Stimulated activated CD4-positive, alpha-beta T cell treated with anti-CD3 and anti-CD28 coated beads, TNF-alpha, amount 100 ng/mL, for 48 hours (primary cell): ENCODE results near the gene RASSF1.

Source experiments
- DNase-seq, 3 donors: peaks; one replicate each; pipeline ENCODE4 v3.0.0-alpha.2; 2020; ENCODE audit warnings: low read depth in 3 of 3

Gene RASSF1

GRCh38 chr3:50365842-50366220 is 25.2 kb upstream of the RASSF1 start:
- no peak for DNase-seq

GRCh38 chr3:50365080-50365841 is 24.6 kb upstream of the RASSF1 start:
- peak; percentile 88 to 95 (median 89) for DNase-seq

- no peak for DNase-seq
Observed at GRCh38 chr3:50364573-50365079, 24.0 kb upstream of the RASSF1 start.

DNA sequence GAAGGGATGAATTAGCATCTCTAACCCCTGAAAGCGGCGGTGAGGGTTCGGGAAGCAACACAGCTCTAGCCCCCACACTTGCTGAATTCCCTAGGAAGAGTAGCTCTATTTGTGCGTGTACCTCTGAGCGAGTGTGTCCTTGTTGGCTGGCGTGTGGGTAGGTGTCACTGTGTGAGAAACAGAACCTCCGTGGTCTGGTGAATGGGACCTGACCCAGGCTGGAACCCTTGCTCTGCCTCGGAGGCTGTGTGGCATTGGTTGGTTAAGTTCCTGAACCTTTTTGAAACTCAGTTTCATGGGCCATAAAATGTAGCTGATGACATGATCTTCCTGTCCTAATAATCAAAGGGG is 19.1 kb upstream of the RASSF1 start:
- no peak for DNase-seq

DNA sequence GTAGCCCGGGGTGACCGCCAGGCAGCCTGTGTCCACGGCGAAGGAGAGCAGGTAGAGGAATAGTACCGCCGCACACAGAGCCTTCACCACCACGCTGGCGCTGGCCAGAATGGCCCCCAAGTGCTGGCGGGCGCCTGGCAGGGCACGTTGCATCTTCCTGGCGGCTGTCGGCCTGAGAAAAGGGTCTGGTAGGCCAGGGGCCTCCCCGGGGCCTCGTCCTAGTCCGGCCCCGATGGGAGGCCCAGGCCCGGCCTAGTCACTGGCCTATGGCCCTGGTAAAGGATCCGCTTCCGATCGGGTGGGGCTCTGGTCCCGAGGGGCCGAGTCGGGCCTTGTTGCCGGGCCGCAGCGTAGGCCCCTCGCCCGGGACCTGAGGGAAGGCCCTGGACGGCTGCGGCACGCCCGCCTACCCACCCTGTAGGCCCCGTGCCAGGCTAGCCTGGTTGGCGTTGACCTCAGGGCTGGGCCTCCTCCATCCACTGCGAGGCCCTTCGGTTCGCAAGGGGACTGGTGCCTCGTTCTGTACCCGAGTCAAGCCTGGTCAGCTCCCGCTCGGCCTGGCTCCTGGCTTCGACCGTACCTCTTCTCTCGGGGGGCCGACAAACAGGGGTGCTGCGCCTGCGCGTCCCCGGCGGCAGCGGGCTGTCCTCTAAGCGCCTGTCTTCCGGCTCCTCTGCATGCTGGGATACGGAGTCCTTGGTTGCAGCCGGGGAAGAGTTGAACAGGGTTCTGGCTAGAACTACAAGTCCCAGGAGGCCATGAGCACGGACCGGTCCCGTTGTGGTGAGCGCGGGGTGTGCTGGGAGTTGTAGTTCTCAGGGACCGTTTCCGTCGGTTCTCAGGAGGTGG is 18.5 kb upstream of the RASSF1 start, which contains the start of gene TMEM115:
Gene TMEM115 (minus strand): TSS at position 611 of the 849 bp plus-strand sequence. CDS start 458 bp downstream, at position 153.
- peak; percentile 88 to 94 (median 94) for DNase-seq

- no peak for DNase-seq
Observed at GRCh38 chr3:50358355-50358910, 17.8 kb upstream of the RASSF1 start.

DNA sequence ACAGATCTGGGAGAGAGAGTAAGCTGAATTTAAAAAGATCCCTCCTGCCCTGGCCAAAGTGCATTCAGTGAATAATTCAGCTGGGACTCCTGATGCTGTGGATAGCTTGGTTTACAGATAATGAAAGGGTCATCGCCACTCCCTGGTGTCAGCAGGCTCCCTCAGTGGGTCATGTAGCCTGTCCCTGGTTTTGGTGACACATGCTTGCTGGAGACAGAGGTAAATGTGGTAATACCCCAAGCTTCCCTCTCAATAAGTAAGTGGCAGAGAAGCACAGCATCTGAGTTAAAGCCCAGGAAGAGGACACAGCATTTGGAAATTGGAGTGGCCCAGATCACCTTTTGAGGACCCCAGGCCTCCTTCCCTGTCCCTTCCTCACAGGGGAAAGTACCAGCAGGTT is 16.8 kb upstream of the RASSF1 start:
- DNase-seq, result no peak

- no peak for DNase-seq
Observed at GRCh38 chr3:50356553-50356952, 15.9 kb upstream of the RASSF1 start.

DNA sequence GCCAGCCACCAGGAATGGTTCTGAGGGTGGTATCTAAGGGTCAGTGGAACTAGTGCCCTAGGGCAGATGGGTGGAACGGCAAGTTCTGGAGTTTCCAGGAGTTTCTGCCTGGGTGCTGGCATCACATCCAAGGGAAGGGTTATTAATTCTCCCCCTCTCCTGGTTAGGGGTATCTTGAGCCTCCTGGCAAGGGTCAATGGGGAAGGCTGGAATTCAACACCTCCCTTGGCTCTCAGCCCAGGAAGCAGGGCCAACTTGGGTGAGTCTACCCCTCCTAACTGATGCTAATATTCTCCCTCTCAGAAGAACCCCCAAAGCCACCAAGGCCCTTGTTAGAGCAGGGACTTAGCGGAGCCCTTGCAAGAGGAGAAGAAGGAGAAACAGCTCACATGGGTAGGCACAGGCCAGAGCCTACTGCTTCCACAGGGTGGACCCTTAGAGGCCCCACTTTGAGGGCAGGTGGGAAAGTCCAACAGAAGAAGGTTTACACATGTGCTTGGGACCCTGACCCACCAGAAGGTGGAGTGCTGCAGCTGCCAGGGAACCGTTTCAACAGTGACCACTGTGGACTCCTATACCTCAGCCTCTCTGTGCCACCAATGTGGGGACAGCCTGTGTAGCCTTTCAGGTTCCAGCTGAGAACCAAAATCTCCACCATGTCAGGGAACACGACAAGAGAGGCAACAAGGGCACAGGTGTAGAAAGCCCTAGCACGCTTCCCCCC is 15.4 kb upstream of the RASSF1 start:
- no peak for DNase-seq

DNA sequence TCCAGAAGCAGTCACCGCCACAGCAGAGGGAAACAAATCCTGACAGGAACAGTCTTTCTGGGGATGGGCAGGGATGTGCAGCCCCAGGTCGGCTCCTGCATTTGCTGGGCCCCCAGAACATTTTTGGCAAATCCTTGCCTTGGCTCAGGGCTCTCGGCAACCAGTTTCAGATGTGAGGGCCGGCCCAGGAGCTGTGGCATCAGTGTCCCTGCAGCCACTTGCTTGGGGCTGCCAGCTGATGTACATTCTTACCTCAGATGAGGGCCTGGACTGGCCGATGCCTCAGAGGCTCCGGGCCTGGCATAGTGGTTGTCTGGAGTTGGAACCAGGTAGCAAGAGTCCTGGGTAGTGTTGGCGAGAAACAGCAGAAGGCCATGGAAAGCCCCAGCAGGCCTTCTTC is 14.2 kb upstream of the RASSF1 start:
- DNase-seq, result no peak

DNA sequence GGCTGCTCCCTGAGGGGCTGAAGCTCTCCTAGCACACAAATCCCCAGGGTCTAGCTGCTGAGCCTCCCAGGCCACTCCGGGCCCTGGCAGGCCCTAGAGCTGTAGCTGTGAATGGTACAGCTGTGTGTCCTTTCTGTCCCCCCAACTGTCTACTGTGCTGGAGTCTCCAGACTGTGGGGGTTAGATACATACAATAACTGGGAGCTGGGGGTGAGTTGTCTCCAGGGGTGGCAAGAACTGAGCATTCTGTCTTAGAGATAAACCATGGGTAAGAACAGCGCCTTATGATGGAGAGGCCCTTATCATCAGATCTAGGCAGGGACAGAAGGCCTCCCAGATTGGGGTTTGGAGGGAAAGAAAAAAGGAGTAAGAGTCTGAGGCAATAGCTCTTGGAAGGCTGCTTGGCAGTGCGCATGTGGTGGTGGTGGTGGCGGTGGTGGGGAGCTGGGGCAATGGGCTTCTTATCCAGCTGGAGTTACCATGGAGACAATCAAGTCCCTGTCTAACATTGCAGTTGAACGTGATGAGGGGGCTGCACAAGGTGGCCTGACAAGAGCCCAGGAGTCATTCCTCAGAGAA is 13.6 kb upstream of the RASSF1 start:
- no peak for DNase-seq

DNA sequence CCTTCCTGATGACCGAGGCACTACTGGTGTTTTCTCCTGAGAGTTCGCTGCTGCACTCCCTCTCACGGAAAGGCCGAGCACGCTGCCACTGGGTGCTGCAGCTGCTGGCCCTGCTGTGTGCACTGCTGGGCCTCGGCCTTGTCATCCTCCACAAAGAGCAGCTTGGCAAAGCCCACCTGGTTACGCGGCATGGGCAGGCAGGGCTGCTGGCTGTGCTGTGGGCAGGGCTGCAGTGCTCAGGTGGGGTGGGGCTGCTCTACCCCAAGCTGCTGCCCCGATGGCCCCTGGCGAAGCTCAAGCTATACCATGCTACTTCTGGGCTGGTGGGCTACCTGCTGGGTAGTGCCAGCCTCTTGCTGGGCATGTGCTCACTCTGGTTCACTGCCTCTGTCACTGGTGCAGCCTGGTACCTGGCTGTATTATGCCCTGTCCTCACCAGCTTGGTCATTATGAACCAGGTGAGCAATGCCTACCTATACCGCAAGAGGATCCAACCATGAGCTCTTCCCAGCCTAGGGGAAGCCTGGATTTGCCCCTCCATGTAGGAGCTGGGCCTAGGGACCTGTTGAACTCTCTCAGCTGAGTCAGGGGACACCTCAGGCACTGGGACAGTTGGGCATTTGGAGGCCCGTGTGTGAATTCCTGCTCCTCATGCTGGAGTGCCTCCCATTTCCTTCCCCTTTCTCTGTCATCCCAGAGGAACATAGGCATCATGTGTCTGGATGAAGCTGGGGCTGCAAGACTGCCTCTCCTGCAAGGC is 12.8 kb upstream of the RASSF1 start:
- DNase-seq, result no peak

DNA sequence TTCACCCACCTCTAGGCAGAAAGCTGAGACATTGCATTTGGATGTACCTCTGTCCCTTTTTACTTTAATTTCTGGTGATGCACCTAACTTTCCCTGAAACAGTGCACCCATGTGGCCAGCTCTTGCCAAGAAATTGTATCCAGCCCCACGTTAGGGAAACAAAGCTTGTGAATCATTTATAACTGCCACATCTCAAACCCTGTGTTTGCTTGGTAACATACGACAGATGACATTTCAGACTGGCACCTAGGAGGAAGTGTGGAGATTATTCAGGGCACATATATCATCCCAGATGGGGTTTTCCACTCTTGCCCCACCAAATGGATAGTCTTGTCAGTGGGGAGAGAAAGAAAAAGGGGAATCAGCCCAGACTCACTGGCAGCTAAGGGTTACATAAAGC is 12.1 kb upstream of the RASSF1 start:
- no peak for DNase-seq

DNA sequence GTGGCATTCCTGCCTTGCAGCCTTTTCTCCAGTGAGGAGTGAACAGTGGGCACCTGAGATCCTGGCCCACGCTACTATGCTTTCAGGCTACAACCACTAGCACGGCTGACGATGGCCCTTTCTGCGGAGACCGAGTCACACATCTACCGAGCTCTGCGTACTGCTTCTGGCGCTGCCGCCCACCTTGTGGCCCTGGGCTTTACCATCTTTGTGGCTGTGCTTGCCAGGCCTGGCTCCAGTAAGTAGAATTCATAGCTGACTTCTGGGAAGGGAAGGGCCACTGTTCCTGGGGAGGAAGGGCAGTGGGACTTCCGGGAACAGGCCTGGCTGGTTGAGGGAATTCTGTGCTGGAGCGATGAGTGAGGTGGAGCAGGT is 10.7 kb upstream of the RASSF1 start:
- no peak for DNase-seq

- DNase-seq, result peak; percentile 96 to 99 (median 96)
Observed at GRCh38 chr3:50350527-50351322, 10.1 kb upstream of the RASSF1 start, which contains the start of the genes CYB561D2 and NPRL2. CYB561D2 (plus strand) TSS chr3:50350862; CDS start chr3:50351434, 572 bp downstream. NPRL2 (minus strand) TSS chr3:50350775; CDS start chr3:50350652, 123 bp downstream.

- DNase-seq, result no peak
Observed at GRCh38 chr3:50350213-50350526, 9.5 kb upstream of the RASSF1 start.

DNA sequence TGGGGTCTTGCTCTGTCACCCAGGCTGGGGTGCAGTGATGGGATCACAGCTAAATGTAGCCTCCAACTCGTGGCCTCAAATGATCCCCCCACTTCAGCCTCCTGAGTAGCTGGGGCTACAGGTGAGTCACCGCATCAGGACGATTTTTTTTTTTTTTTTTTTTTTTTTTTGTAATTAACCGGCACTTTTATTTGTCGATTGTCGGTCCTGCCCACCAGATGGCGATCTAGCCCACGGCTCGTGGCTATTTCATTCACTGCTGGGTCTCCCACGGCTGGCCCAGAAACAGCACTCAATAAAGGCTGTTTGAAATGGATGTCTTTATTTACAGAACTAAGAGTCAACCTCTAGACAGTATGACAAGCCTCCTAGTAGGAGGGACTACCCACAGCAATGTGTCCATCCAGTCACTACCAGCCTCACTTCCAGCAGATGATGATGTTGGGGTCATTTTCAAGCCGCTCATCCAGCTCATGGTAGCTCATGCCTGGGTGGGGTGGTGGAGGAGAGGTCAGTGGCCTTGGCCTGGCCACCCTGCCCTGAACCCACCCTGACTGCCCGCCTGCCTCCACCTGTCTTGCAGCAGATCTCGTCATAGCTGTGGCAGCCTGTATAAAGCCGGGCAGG is 6.7 kb upstream of the RASSF1 start:
- peak; percentile 39 to 57 (median 56) for DNase-seq

- peak; percentile 59 to 70 (median 70) for DNase-seq
Observed at GRCh38 chr3:50345586-50346234, 5.1 kb upstream of the RASSF1 start, which contains the start of gene ZMYND10. ZMYND10 (minus strand) TSS chr3:50345732; CDS start chr3:50345579, 153 bp downstream.

GRCh38 chr3:50345008-50345407 is 4.4 kb upstream of the RASSF1 start:
- no peak for DNase-seq
